Chondrocyte (in vitro differentiated cells): ENCODE results near the gene SNX21. TPM values are rescaled to one million over a fixed set of nuclear protein-coding genes. Genes with fewer than 3 reads are reported as not detected.
"Not testable (repeated sequence)": the region's sequence is repeated elsewhere in the genome, so short reads cannot be mapped to it uniquely, and the experiment has no call there.

Experiments
- DNase-seq: peaks from one replicate; pipeline ENCODE4 v3.0.0; 2021; ENCODE audit warnings: mixed read lengths, low spot score
- H3K27ac Mint-ChIP-seq: one replicate; pipeline ENCODE4 v1.8.0; 2021; ENCODE audit warnings: mild to moderate bottlenecking, moderate library complexity, mixed read lengths; ENCODE audit not compliant: unreplicated experiment
- H3K27me3 Mint-ChIP-seq: 2 replicates; pipeline ENCODE4 v1.8.0; 2021; ENCODE audit warnings: low read depth, mixed read lengths
- H3K36me3 Mint-ChIP-seq: 2 replicates; pipeline ENCODE4 v1.8.0; 2021; ENCODE audit warnings: low read depth, mixed read lengths
- H3K4me1 Mint-ChIP-seq: 2 replicates; pipeline ENCODE4 v1.8.0; 2021; ENCODE audit warnings: low read depth, mild to moderate bottlenecking, mixed read lengths
- H3K4me3 Mint-ChIP-seq: one replicate; pipeline ENCODE4 v1.8.0; 2021; ENCODE audit warnings: mild to moderate bottlenecking, moderate library complexity, mixed read lengths; ENCODE audit not compliant: unreplicated experiment
- H3K9me3 Mint-ChIP-seq: 2 replicates; pipeline ENCODE4 v1.8.0; 2021; ENCODE audit warnings: low read depth, mixed read lengths
- long read RNA-seq: library from polyadenylated mRNA; stranded (forward); transcript quantifications from one replicate; pipeline ENCODE4 v2.0.0, GENCODE V29; 2021
- total RNA-seq: library from RNA; stranded (reverse); gene quantifications from 3 replicates; pipeline ENCODE4 v1.2.1, GENCODE V29; 2021
- TF ChIP-seq, protein P1 (sequence below): fragments of 200-600 bp; sonication (generic); IDR thresholded peaks from 2 replicates; pipeline ENCODE4 v1.5.0; 2021; ENCODE audit warnings: antibody characterized with exemption, mild to moderate bottlenecking, moderate library complexity

SNX21 gene, protein sequence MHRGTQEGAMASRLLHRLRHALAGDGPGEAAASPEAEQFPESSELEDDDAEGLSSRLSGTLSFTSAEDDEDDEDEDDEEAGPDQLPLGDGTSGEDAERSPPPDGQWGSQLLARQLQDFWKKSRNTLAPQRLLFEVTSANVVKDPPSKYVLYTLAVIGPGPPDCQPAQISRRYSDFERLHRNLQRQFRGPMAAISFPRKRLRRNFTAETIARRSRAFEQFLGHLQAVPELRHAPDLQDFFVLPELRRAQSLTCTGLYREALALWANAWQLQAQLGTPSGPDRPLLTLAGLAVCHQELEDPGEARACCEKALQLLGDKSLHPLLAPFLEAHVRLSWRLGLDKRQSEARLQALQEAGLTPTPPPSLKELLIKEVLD
- total RNA-seq, result 25.2 to 27.7 TPM (median 26.5 TPM) in 3 replicates
- long read RNA-seq, transcript SNX21-202 (3 exons, 3,106 nt), result minor isoform, 9 of 46 reads
- long read RNA-seq, transcript SNX21-212 (4 exons, 1,607 nt), result major isoform, 15 of 46 reads
- long read RNA-seq, partial matches to known transcripts, result 0 of 46 reads
- long read RNA-seq, other reads (novel, unspliced or antisense), result 18 of 46 reads

DNA sequence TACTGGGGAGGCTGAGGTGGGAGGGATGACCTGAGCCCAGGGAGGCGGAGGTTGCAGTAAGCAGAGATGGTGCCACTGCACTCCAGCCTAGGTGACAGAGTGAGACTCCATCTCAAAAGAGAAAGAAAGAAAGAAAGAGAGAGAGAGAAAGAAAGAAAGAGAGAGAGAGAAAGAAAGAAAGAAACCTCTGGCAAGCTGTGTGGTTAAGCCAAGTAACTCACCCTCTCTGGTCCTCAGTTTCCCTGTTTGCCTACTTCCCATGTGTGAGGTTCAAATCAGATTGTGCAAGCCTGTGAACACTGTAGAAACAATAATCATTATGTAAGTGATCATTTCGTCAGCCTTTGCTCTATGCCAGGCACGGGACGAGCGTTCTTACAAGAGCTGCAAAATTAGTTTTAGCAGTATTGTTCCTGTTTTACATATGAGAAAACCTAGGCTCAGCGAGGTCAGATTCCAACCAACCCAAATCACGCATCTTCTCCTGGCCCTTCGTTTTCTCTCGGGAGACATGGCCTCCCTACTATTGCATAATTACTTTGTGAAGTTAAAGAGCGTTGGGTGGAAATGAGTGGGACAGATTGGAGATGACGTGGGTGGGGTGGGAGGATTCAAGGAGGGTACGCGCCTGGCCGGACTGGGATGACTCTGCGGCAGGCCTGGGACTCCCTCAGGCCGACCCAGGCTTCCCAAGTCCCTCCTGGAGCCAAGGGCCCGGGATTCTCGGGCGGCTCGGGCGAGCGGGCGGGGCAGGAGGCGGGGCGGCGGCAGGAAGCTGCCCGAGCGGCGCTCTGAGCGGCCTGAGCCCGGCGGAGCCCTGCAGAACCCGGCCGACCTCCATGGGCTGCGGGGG lies at the start of gene SNX21:
Gene SNX21, plus strand, starts transcription at position 770 of the 853 bp plus-strand sequence. CDS start 121 bp downstream, outside the sequence.
- peak within 1 kb of the TSS; percentile 87 for H3K27ac Mint-ChIP-seq
- H3K9me3 Mint-ChIP-seq, result no peaks in the 10 kb centered on the region
- TF ChIP-seq, protein P1, sequence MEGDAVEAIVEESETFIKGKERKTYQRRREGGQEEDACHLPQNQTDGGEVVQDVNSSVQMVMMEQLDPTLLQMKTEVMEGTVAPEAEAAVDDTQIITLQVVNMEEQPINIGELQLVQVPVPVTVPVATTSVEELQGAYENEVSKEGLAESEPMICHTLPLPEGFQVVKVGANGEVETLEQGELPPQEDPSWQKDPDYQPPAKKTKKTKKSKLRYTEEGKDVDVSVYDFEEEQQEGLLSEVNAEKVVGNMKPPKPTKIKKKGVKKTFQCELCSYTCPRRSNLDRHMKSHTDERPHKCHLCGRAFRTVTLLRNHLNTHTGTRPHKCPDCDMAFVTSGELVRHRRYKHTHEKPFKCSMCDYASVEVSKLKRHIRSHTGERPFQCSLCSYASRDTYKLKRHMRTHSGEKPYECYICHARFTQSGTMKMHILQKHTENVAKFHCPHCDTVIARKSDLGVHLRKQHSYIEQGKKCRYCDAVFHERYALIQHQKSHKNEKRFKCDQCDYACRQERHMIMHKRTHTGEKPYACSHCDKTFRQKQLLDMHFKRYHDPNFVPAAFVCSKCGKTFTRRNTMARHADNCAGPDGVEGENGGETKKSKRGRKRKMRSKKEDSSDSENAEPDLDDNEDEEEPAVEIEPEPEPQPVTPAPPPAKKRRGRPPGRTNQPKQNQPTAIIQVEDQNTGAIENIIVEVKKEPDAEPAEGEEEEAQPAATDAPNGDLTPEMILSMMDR, result no peak
- peaks cover 1% of the 10 kb centered on the region for H3K36me3 Mint-ChIP-seq
- no peak for DNase-seq
- H3K27me3 Mint-ChIP-seq, result no peaks in the 10 kb centered on the region
- peaks cover 50% of the 10 kb centered on the region for H3K4me1 Mint-ChIP-seq
- H3K4me3 Mint-ChIP-seq, result peak within 1 kb of the TSS; percentile 89

DNA sequence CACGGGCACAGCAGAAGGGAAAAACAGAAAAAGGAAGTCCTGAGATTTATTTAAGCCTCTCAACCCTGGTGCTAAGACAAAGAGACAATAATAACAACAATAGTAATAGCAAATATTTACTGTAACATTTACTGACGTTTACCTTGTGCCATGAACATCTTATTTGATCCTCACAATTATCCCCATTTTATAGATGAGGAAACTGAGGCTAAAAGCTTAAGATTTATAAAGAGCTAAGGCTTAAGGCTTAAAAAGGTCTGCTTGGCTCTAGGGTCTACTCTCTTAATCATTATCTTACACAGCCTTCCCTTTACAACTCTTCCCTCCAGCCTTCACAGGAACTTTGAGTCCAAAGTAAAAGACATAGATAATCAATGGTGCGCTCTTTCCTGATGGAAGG lies 45.2 kb upstream of the SNX21 start:
- H3K27ac Mint-ChIP-seq, result no peak overlapping the region
- TF ChIP-seq, protein P1, result no peak
- H3K27me3 Mint-ChIP-seq, result no peaks in the 10 kb centered on the region
- H3K4me1 Mint-ChIP-seq, result peaks cover 13% of the 10 kb centered on the region
- no peak overlapping the region for H3K4me3 Mint-ChIP-seq
- DNase-seq, result no peak
- H3K9me3 Mint-ChIP-seq, result no peaks in the 10 kb centered on the region
- H3K36me3 Mint-ChIP-seq, result no peaks in the 10 kb centered on the region

- Mint-ChIP-seq H3K4me1 (peaks cover 13% of the 10 kb centered on the region), H3K27me3 (no peaks in the 10 kb centered on the region), H3K9me3 (no peaks in the 10 kb centered on the region), H3K36me3 (peaks cover 13% of the 10 kb centered on the region), H3K4me3 (peak overlapping the region; percentile 98), H3K27ac (peak overlapping the region; percentile 77)
- DNase-seq, result no peak
- TF ChIP-seq, protein P1, result no peak
These were observed 41.1 kb upstream of the SNX21 start for GRCh38 chr20:45792317-45793118.

GRCh38 chr20:45796337-45797065 lies 37.1 kb upstream of the SNX21 start:
- DNase-seq, result no peak
- TF ChIP-seq, protein P1, result no peak
- no peak overlapping the region for H3K27ac Mint-ChIP-seq
- peaks cover 14% of the 10 kb centered on the region for H3K36me3 Mint-ChIP-seq
- no peaks in the 10 kb centered on the region for H3K9me3 Mint-ChIP-seq
- no peak overlapping the region for H3K4me3 Mint-ChIP-seq
- peaks cover 17% of the 10 kb centered on the region for H3K4me1 Mint-ChIP-seq
- H3K27me3 Mint-ChIP-seq, result no peaks in the 10 kb centered on the region

- H3K4me1 Mint-ChIP-seq, result peaks cover 11% of the 10 kb centered on the region
- peaks cover 20% of the 10 kb centered on the region for H3K36me3 Mint-ChIP-seq
- not testable (repeated sequence) for H3K27ac Mint-ChIP-seq, H3K27me3 Mint-ChIP-seq, DNase-seq, H3K9me3 Mint-ChIP-seq, H3K4me3 Mint-ChIP-seq
These were observed 36.1 kb upstream of the SNX21 start for GRCh38 chr20:45797510-45797909.

DNA sequence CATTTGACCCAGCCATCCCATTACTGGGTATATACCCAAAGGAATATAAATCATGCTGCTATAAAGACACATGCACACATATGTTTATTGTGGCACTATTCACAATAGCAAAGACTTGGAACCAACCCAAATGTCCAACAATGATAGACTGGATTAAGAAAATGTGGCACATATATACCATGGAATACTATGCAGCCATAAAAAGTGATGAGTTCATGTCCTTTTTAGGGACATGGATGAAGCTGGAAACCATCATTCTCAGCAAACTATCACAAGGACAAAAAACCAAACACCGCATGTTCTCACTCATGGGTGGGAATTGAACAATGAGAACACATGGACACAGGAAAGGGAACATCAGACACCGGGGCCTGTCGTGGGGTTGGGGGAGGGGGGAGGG lies 35.6 kb upstream of the SNX21 start:
- H3K9me3 Mint-ChIP-seq, DNase-seq, H3K4me1 Mint-ChIP-seq, H3K27ac Mint-ChIP-seq, H3K4me3 Mint-ChIP-seq, H3K27me3 Mint-ChIP-seq: not testable (repeated sequence)
- H3K36me3 Mint-ChIP-seq, result peaks cover 20% of the 10 kb centered on the region
